PC-3 (cell line): Measurements from ENCODE around the gene WWC1. TPM values are rescaled to one million over a fixed set of nuclear protein-coding genes. Genes with fewer than 3 reads are reported as not detected.

Experiments
- ATAC-seq: fragments of 200-7000 bp; cut with Tn5 transposase; 2 replicates; pipeline ENCODE4 v1.9.1; 2020; ENCODE audit warnings: mild to moderate bottlenecking, moderate library complexity
- BruUV-seq: library from RNA; stranded (reverse); fragments of 400-500 nt; replicated peaks from 2 replicates; lab custom pipeline; 2021; lab: Mats Ljungman, UMichigan
- CTCF ChIA-PET: fragments of 300-600 bp; sonication (Branson Sonifier 250); formaldehyde crosslinking; loops from one replicate; lab custom pipeline; 2022; ENCODE audit warnings: antibody characterized with exemption; lab: Charles Lee
- POLR2A ChIA-PET: fragments of 300-600 bp; sonication (Branson Sonifier 250); formaldehyde crosslinking; loops from one replicate; lab custom pipeline; 2022; ENCODE audit warnings: antibody characterized with exemption; ENCODE audit not compliant: unreplicated experiment; lab: Charles Lee
- DNase-seq: peaks from one replicate; pipeline ENCODE4 v3.0.0-alpha.2; 2015
- H2AFZ ChIP-seq: fragments of 300-600 bp; sonication (generic); 2 replicates; pipeline ENCODE4 v1.6.0; 2016; ENCODE audit warnings: antibody characterized with exemption, low read length
- H3F3A ChIP-seq: fragments of 300-600 bp; sonication (generic); one replicate; pipeline ENCODE4 v1.6.0; 2017; ENCODE audit warnings: antibody characterized with exemption, low read length, control low read depth, mild to moderate bottlenecking; ENCODE audit not compliant: unreplicated experiment
- H3K27ac ChIP-seq: fragments of 300-600 bp; sonication (generic); 2 replicates; pipeline ENCODE4 v1.5.1; 2016; ENCODE audit warnings: mild to moderate bottlenecking, low read length
- H3K27me3 ChIP-seq: fragments of 300-600 bp; sonication (generic); 2 replicates; pipeline ENCODE4 v1.6.1; 2016; ENCODE audit warnings: low read length, mixed read lengths
- H3K36me3 ChIP-seq: fragments of 300-600 bp; sonication (generic); 2 replicates; pipeline ENCODE4 v1.6.1; 2016; ENCODE audit warnings: low read depth, mixed run types, low read length, mixed read lengths
- H3K4me1 ChIP-seq: fragments of 300-600 bp; sonication (generic); 2 replicates; pipeline ENCODE4 v1.5.1; 2016; ENCODE audit warnings: low read length; ENCODE audit not compliant: insufficient read depth
- H3K4me2 ChIP-seq: fragments of 300-600 bp; sonication (generic); 2 replicates; pipeline ENCODE4 v1.6.0; 2016; ENCODE audit warnings: low read length
- H3K4me3 ChIP-seq: fragments of 300-600 bp; sonication (generic); 2 replicates; pipeline ENCODE4 v1.5.1; 2016; ENCODE audit warnings: mild to moderate bottlenecking, low read length, mixed read lengths
- H3K79me2 ChIP-seq: fragments of 300-600 bp; sonication (generic); 2 replicates; pipeline ENCODE4 v1.6.1; 2017; ENCODE audit warnings: low read length, mixed read lengths
- H3K9ac ChIP-seq: fragments of 300-600 bp; sonication (generic); 2 replicates; pipeline ENCODE4 v1.6.0; 2016; ENCODE audit warnings: mild to moderate bottlenecking, low read length
- H3K9me2 ChIP-seq: fragments of 300-600 bp; sonication (generic); replicated peaks from 2 replicates; pipeline ENCODE4 v1.6.1; 2016; ENCODE audit warnings: mixed run types, low read length, mixed read lengths
- H3K9me3 ChIP-seq: fragments of 300-600 bp; sonication (generic); 2 replicates; pipeline ENCODE4 v1.6.1; 2016; ENCODE audit warnings: low read length, mixed read lengths
- H4K20me1 ChIP-seq: fragments of 300-600 bp; sonication (generic); 2 replicates; pipeline ENCODE4 v1.6.1; 2016; ENCODE audit warnings: low read length, mixed read lengths
- EZH2 ChIP-seq: fragments of 300-600 bp; sonication (generic); IDR thresholded peaks from one replicate; pipeline ENCODE4 v1.6.1; 2017; ENCODE audit warnings: antibody characterized with exemption, mild to moderate bottlenecking, low read length; ENCODE audit not compliant: unreplicated experiment
- EZH2phosphoT487 ChIP-seq: fragments of 300-600 bp; sonication (generic); IDR thresholded peaks from 2 replicates; pipeline ENCODE4 v1.6.1; 2018; ENCODE audit warnings: mild to moderate bottlenecking, antibody characterized with exemption, low read length, borderline replicate concordance
- intact Hi-C: fragments of 100-400 bp; cut with micrococcal nuclease; formaldehyde crosslinking; loops from 2 replicates; pipeline ENCODE4 v1.9.0; 2023
- total RNA-seq: library from RNA; depleted of rRNA; stranded (reverse); fragments of >200 nt; gene quantifications from 2 replicates; pipeline ENCODE4 v1.2.3, GENCODE V29; 2014
- TF ChIP-seq, protein P1 (sequence below): fragments of 300-600 bp; sonication (generic); conservative IDR thresholded peaks from 2 replicates; pipeline ENCODE4 v1.5.1; 2017; ENCODE audit warnings: antibody characterized with exemption, low read depth, mild to moderate bottlenecking, low read length

WWC1 gene
- total RNA-seq, 1 experiment from 2014 or later, result 31.8 TPM

DNA sequence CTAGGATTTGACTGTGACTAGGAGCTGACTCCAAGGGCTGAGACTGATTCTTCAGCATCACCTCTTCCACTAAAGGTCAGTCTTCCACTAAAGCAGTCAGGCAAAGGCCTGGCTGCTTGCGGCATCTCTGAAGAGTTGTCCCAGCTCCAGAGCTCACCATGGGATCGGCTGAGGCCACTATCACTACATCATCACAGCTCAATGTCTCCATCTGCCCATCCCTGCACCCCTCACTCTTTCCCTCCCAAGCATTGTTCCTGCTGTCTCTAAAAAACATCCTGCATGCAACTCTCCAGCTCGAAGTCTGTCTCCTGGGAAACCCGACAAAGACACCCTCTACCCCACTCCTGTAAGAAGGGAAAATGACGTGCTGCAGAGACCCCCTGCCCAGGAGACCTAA, 15.5 kb upstream of the WWC1 start:
- ChIA-PET POLR2A (interaction anchor here (0.6 kb wide), 1 partner anchor 181 kb away, joined by 4 read pairs; no protein-coding TSS in a partner anchor), CTCF (no interaction called here)
- no peak for TF ChIP-seq EZH2phosphoT487
- TF ChIP-seq, protein P1, sequence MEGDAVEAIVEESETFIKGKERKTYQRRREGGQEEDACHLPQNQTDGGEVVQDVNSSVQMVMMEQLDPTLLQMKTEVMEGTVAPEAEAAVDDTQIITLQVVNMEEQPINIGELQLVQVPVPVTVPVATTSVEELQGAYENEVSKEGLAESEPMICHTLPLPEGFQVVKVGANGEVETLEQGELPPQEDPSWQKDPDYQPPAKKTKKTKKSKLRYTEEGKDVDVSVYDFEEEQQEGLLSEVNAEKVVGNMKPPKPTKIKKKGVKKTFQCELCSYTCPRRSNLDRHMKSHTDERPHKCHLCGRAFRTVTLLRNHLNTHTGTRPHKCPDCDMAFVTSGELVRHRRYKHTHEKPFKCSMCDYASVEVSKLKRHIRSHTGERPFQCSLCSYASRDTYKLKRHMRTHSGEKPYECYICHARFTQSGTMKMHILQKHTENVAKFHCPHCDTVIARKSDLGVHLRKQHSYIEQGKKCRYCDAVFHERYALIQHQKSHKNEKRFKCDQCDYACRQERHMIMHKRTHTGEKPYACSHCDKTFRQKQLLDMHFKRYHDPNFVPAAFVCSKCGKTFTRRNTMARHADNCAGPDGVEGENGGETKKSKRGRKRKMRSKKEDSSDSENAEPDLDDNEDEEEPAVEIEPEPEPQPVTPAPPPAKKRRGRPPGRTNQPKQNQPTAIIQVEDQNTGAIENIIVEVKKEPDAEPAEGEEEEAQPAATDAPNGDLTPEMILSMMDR, result no peak
- Histone ChIP-seq H3F3A (no peaks in the 10 kb centered on the region), H3K27me3 (no peaks in the 10 kb centered on the region), H3K9ac (no peak overlapping the region), H3K4me3 (no peak overlapping the region), H3K79me2 (no peaks in the 10 kb centered on the region), H3K27ac (no peak overlapping the region), H3K9me2 (no peaks in the 10 kb centered on the region), H4K20me1 (no peaks in the 10 kb centered on the region), H2AFZ (no peak overlapping the region), H3K4me2 (no peak overlapping the region), H3K9me3 (no peaks in the 10 kb centered on the region), H3K4me1 (no peaks in the 10 kb centered on the region), H3K36me3 (no peaks in the 10 kb centered on the region)
- ATAC-seq (no peak), DNase-seq (no peak)
- BruUV-seq, result no TSS peak
- intact Hi-C loops, result no loop called here

DNA sequence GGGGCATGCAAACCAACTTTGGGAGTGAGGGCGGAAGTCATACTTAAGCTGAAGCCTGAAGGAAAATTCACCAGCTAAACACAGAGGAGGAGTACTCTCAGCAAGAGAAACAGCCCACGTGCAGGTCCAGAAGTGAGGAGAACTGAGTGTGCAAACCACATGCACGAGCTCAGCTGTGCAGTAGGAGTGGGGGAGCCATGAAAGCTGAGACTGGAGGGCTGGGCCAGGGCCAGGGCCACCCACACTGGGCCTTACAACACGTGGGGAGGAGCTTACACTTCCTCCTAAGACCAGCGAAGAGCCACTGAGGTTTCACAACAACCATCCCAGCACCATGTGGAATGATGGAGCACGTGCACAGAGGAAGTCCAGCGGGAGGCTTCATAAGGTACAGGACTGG, 9.3 kb upstream of the WWC1 start:
- Histone ChIP-seq H2AFZ (no peak overlapping the region; the same call in 1 of the 2 replicates), H3K4me3 (no peak overlapping the region), H3K4me1 (no peaks in the 10 kb centered on the region), H3K9me2 (no peaks in the 10 kb centered on the region), H3K27me3 (no peaks in the 10 kb centered on the region), H3K4me2 (no peak overlapping the region), H3K27ac (no peak overlapping the region), H3K9ac (no peak overlapping the region), H3K9me3 (no peaks in the 10 kb centered on the region), H4K20me1 (no peaks in the 10 kb centered on the region), H3K79me2 (no peaks in the 10 kb centered on the region), H3K36me3 (no peaks in the 10 kb centered on the region), H3F3A (no peaks in the 10 kb centered on the region)
- BruUV-seq, result no TSS peak
- CTCF ChIA-PET, result no interaction called here
- POLR2A ChIA-PET, result no interaction called here
- DNase-seq (no peak), ATAC-seq (no peak)
- TF ChIP-seq, protein P1, result no peak
- TF ChIP-seq EZH2, result no peak
- no peak for TF ChIP-seq EZH2phosphoT487
- intact Hi-C loops, result no loop called here

DNA sequence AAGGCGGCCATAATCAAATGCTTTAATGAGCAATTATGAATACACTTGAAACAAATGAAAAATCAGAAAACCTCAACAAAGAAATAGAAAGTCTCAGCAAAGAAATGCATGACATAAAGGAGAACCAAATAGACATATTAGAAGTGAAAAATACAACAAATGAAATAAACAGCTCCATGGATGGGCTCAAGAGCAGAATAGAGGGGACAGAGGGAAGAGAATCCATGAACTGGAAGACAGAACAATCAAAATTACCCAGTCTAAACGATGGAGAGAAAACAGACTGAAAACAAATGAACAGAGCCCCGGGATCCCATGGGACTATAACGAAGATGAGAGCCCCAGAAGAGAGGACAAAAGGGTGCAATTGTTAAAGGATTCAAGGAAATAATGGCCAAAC, 6.6 kb upstream of the WWC1 start:
- no peaks in the 10 kb centered on the region for H3F3A ChIP-seq
- no peaks in the 10 kb centered on the region for H3K9me2 ChIP-seq
- DNase-seq (no peak), ATAC-seq (no peak)
- no peaks in the 10 kb centered on the region for H3K36me3 ChIP-seq
- no peaks in the 10 kb centered on the region for H4K20me1 ChIP-seq
- BruUV-seq, result no TSS peak
- intact Hi-C loops, result no loop called here
- H3K27me3 ChIP-seq, result no peaks in the 10 kb centered on the region
- no peak for TF ChIP-seq EZH2phosphoT487
- no peak for TF ChIP-seq EZH2
- TF ChIP-seq, protein P1, result no peak
- H3K4me3 ChIP-seq, result no peak overlapping the region
- H2AFZ ChIP-seq, result no peak overlapping the region
- no peaks in the 10 kb centered on the region for H3K79me2 ChIP-seq
- H3K9ac ChIP-seq, result no peak overlapping the region
- CTCF ChIA-PET, result no interaction called here
- H3K4me1 ChIP-seq, result peaks cover 21% of the 10 kb centered on the region
- POLR2A ChIA-PET, result no interaction called here
- no peaks in the 10 kb centered on the region for H3K9me3 ChIP-seq
- no peak overlapping the region for H3K27ac ChIP-seq
- H3K4me2 ChIP-seq, result no peak overlapping the region
